CD4-positive, alpha-beta memory T cell (primary cell): Measurements from ENCODE around the gene TRIM31. TPM values are rescaled to one million over a fixed set of nuclear protein-coding genes. Genes with fewer than 3 reads are reported as not detected.
"Not testable (repeated sequence)": the region's sequence is repeated elsewhere in the genome, so short reads cannot be mapped to it uniquely, and the experiment has no call there.

Experiments
- CTCF ChIA-PET: fragments of 350-600 bp; sonication (Branson Sonifier 250); formaldehyde crosslinking; loops from one replicate; lab custom pipeline; 2021; ENCODE audit warnings: inconsistent platforms; ENCODE audit not compliant: partially characterized antibody; lab: Charles Lee
- POLR2A ChIA-PET: fragments of 350-600 bp; sonication (Branson Sonifier 250); formaldehyde crosslinking; loops from one replicate; lab custom pipeline; 2021; ENCODE audit not compliant: partially characterized antibody; lab: Charles Lee
- DNase-seq, 5 donors: peaks; one replicate each; pipeline versions ENCODE4 v3.0.0 to v3.0.0-alpha.2; 2020 to 2022; ENCODE audit warnings: mixed read lengths in 1 of 5
- H3K27ac ChIP-seq: one replicate; pipeline ENCODE4 v1.7.0; 2013; ENCODE audit warnings: low read depth, low read length
- H3K27me3 ChIP-seq: 2 replicates; pipeline ENCODE4 v1.7.0; 2013; ENCODE audit warnings: mild to moderate bottlenecking, low read length, moderate library complexity; ENCODE audit not compliant: insufficient read depth
- H3K36me3 ChIP-seq: 2 replicates; pipeline ENCODE4 v1.7.0; 2013; ENCODE audit warnings: mild to moderate bottlenecking, low read length, moderate library complexity; ENCODE audit not compliant: insufficient read depth
- H3K4me1 ChIP-seq: 2 replicates; pipeline ENCODE4 v1.7.0; 2013; ENCODE audit warnings: mild to moderate bottlenecking, low read length, moderate library complexity; ENCODE audit not compliant: insufficient read depth
- H3K4me3 ChIP-seq, 2 donors: one replicate each; pipeline ENCODE4 v1.7.0; 2013; ENCODE audit warnings: low read length in 2 of 2, mild to moderate bottlenecking in 1 of 2
- H3K9me3 ChIP-seq, 2 donors: one replicate each; pipeline ENCODE4 v1.7.0; 2013; ENCODE audit warnings: low read length in 2 of 2, control low read depth in 1 of 2; ENCODE audit not compliant: control insufficient read depth in 1 of 2
- H3K27ac Mint-ChIP-seq, 7 donors: one replicate each; pipeline ENCODE4 v1.8.0; 2020 to 2021; ENCODE audit warnings: mixed read lengths in 7 of 7, mild to moderate bottlenecking in 6 of 7, inconsistent platforms in 3 of 7, moderate library complexity in 3 of 7
- H3K27me3 Mint-ChIP-seq, 2 donors: one replicate each; pipeline ENCODE4 v1.8.0; 2020 to 2021; ENCODE audit warnings: mixed read lengths in 2 of 2
- H3K36me3 Mint-ChIP-seq, 2 donors: one replicate each; pipeline ENCODE4 v1.8.0; 2020 to 2021; ENCODE audit warnings: mixed read lengths in 2 of 2, inconsistent platforms in 1 of 2, mild to moderate bottlenecking in 1 of 2
- H3K4me1 Mint-ChIP-seq, 4 donors: one replicate each; pipeline ENCODE4 v1.8.0; 2020 to 2021; ENCODE audit warnings: mixed read lengths in 4 of 4, mild to moderate bottlenecking in 1 of 4
- H3K4me3 Mint-ChIP-seq, 8 donors: one replicate each; pipeline ENCODE4 v1.8.0; 2020 to 2021; ENCODE audit warnings: mixed read lengths in 8 of 8, mild to moderate bottlenecking in 7 of 8, moderate library complexity in 6 of 8, inconsistent platforms in 3 of 8
- H3K9me3 Mint-ChIP-seq, 8 donors: one replicate each; pipeline ENCODE4 v1.8.0; 2020 to 2021; ENCODE audit warnings: mixed read lengths in 8 of 8, mild to moderate bottlenecking in 5 of 8, inconsistent platforms in 3 of 8, moderate library complexity in 1 of 8
- intact Hi-C: fragments of 100-400 bp; cut with micrococcal nuclease; formaldehyde crosslinking; loops from one replicate; pipeline ENCODE4 v1.15.1; 2023
- polyA plus RNA-seq, 2 donors: library from polyadenylated mRNA; unstranded; fragments of 300-500 nt; fragmentation: Illumina TruSeq; gene quantifications; one replicate each; pipeline ENCODE4 v1.2.3, GENCODE V29; 2021
- total RNA-seq, 2 experiments: library from RNA; stranded (reverse); gene quantifications; one replicate each; pipeline ENCODE4 v1.2.3, GENCODE V29; 2021

Gene TRIM31
- total and polyA plus RNA-seq, 4 experiments from 2014 or later, result 0.11 to 0.21 (median 0.20) TPM; not detected in 1

GRCh38 chr6:30144811-30145210 is 31.9 kb upstream of the TRIM31 start:
- Histone ChIP-seq H3K4me3 (no peak overlapping the region), H3K27ac (no peak overlapping the region), H3K27me3 (peaks cover 6% of the 10 kb centered on the region), H3K4me1 (no peaks in the 10 kb centered on the region), H3K36me3 (no peaks in the 10 kb centered on the region), H3K9me3 (no peaks in the 10 kb centered on the region)
- no peak overlapping the region for H3K27ac Mint-ChIP-seq
- peaks cover 35 to 39% of the 10 kb centered on the region in 2 donors for H3K27me3 Mint-ChIP-seq
- no peaks in the 10 kb centered on the region for H3K4me1 Mint-ChIP-seq
- ChIA-PET CTCF (interaction anchor here (5.3 kb wide), 1 partner anchor 13 kb away, joined by 32 read pairs; no protein-coding TSS in a partner anchor), POLR2A (no interaction called here)
- DNase-seq, result no peak
- intact Hi-C loops, result no loop called here
- H3K9me3 Mint-ChIP-seq, result peaks cover 0 to 2% (median 0%) of the 10 kb centered on the region in 8 donors
- no peak overlapping the region for H3K4me3 Mint-ChIP-seq
- no peaks in the 10 kb centered on the region for H3K36me3 Mint-ChIP-seq

GRCh38 chr6:30143780-30144179 is 30.9 kb upstream of the TRIM31 start:
- H3K4me1 ChIP-seq, result no peaks in the 10 kb centered on the region

GRCh38 chr6:30142665-30143064 is 29.8 kb upstream of the TRIM31 start:
- Histone ChIP-seq H3K4me3 (no peak overlapping the region), H3K4me1 (no peaks in the 10 kb centered on the region), H3K9me3 (no peaks in the 10 kb centered on the region), H3K27me3 (peaks cover 6% of the 10 kb centered on the region), H3K27ac (no peak overlapping the region), H3K36me3 (no peaks in the 10 kb centered on the region)
- POLR2A ChIA-PET, result no interaction called here
- H3K4me1 Mint-ChIP-seq, result no peaks in the 10 kb centered on the region
- peaks cover 0 to 2% (median 0%) of the 10 kb centered on the region in 8 donors for H3K9me3 Mint-ChIP-seq
- H3K4me3 Mint-ChIP-seq, result no peak overlapping the region
- intact Hi-C loops, result no loop called here
- H3K27me3 Mint-ChIP-seq, result peaks cover 35 to 38% of the 10 kb centered on the region in 2 donors
- no peak for DNase-seq
- no peak overlapping the region for H3K27ac Mint-ChIP-seq
- H3K36me3 Mint-ChIP-seq, result no peaks in the 10 kb centered on the region
- CTCF ChIA-PET, result interaction anchor here (5.3 kb wide), 1 partner anchor 10 kb away, joined by 32 read pairs; no protein-coding TSS in a partner anchor

More at GRCh38 chr6:30143780-30144179, 30.9 kb upstream of the TRIM31 start:
- CTCF ChIA-PET, result interaction anchor here (5.3 kb wide), 1 partner anchor 12 kb away, joined by 32 read pairs; no protein-coding TSS in a partner anchor
- Histone ChIP-seq H3K4me3 (no peak overlapping the region), H3K27ac (no peak overlapping the region), H3K9me3 (no peaks in the 10 kb centered on the region), H3K36me3 (no peaks in the 10 kb centered on the region), H3K27me3 (peaks cover 6% of the 10 kb centered on the region)
- H3K4me1 Mint-ChIP-seq, result no peaks in the 10 kb centered on the region
- H3K9me3 Mint-ChIP-seq, result peaks cover 0 to 2% (median 0%) of the 10 kb centered on the region in 8 donors
- no peak overlapping the region for H3K4me3 Mint-ChIP-seq
- H3K27me3 Mint-ChIP-seq, result peaks cover 35 to 41% of the 10 kb centered on the region in 2 donors
- no peak overlapping the region for H3K27ac Mint-ChIP-seq
- intact Hi-C loops, result no loop called here
- no peaks in the 10 kb centered on the region for H3K36me3 Mint-ChIP-seq
- DNase-seq, result no peak
- POLR2A ChIA-PET, result interaction anchor here (0.7 kb wide), 1 partner anchor 41 kb away, joined by 3 read pairs; no protein-coding TSS in a partner anchor

- peaks cover 38 to 42% of the 10 kb centered on the region in 2 donors for H3K27me3 Mint-ChIP-seq
- H3K36me3 Mint-ChIP-seq, POLR2A ChIA-PET, H3K9me3 Mint-ChIP-seq, H3K27ac Mint-ChIP-seq, H3K4me1 ChIP-seq, H3K27ac ChIP-seq, H3K4me1 Mint-ChIP-seq, H3K9me3 ChIP-seq, H3K4me3 ChIP-seq, H3K4me3 Mint-ChIP-seq, H3K36me3 ChIP-seq, H3K27me3 ChIP-seq, DNase-seq, intact Hi-C loops: not testable (repeated sequence)
- CTCF ChIA-PET, result interaction anchor here (5.3 kb wide), 1 partner anchor 8 kb away, joined by 32 read pairs; no protein-coding TSS in a partner anchor
Measured at GRCh38 chr6:30140240-30140639, 27.4 kb upstream of the TRIM31 start.

GRCh38 chr6:30136570-30137286 is 23.8 kb upstream of the TRIM31 start:
- CTCF ChIA-PET, result interaction anchor here (8.5 kb wide), 1 partner anchor 33 kb away, joined by 263 read pairs; no protein-coding TSS in a partner anchor
- Mint-ChIP-seq H3K4me3 (no peak overlapping the region), H3K36me3 (no peaks in the 10 kb centered on the region), H3K4me1 (no peaks in the 10 kb centered on the region), H3K27me3 (peaks cover 21 to 35% of the 10 kb centered on the region in 2 donors), H3K9me3 (peaks cover 0 to 2% (median 0%) of the 10 kb centered on the region in 8 donors), H3K27ac (no peak overlapping the region)
- POLR2A ChIA-PET, result no interaction called here
- Histone ChIP-seq H3K27me3 (peaks cover 20% of the 10 kb centered on the region), H3K4me3 (no peak overlapping the region), H3K27ac (no peak overlapping the region), H3K9me3 (no peaks in the 10 kb centered on the region), H3K4me1 (no peaks in the 10 kb centered on the region), H3K36me3 (no peaks in the 10 kb centered on the region)
- intact Hi-C loops, result no loop called here
- no peak for DNase-seq

- DNase-seq, result no peak
- Mint-ChIP-seq H3K27ac (no peak within 1 kb of the TSS), H3K4me3 (no peak within 1 kb of the TSS), H3K27me3 (peaks cover 19 to 35% of the 10 kb centered on the region in 2 donors), H3K4me1 (peaks cover 3 to 4% (median 4%) of the 10 kb centered on the region in 4 donors), H3K9me3 (peaks cover 0 to 1% (median 0%) of the 10 kb centered on the region in 8 donors), H3K36me3 (no peaks in the 10 kb centered on the region)
- peaks cover 2% of the 10 kb centered on the region for H3K4me1 ChIP-seq
- no peaks in the 10 kb centered on the region for H3K9me3 ChIP-seq
- ChIA-PET POLR2A (no interaction called here), CTCF (interaction anchor here (8.5 kb wide), 1 partner anchor 32 kb away, joined by 263 read pairs; no protein-coding TSS in a partner anchor)
- H3K27me3 ChIP-seq, result peaks cover 22% of the 10 kb centered on the region
- H3K4me3 ChIP-seq, result no peak within 1 kb of the TSS
- no peak within 1 kb of the TSS for H3K27ac ChIP-seq
- intact Hi-C loops, result no loop called here
- H3K36me3 ChIP-seq, result no peaks in the 10 kb centered on the region
Measured at GRCh38 chr6:30135757-30136156, 22.9 kb upstream of the TRIM31 start, which contains the start of gene TRIM40. Gene TRIM40 (plus strand): TSS chr6:30136140. CDS start chr6:30137037, 897 bp downstream.

- POLR2A ChIA-PET, result no interaction called here
- no peaks in the 10 kb centered on the region for H3K36me3 ChIP-seq
- no peak overlapping the region for H3K4me3 ChIP-seq
- intact Hi-C loops, result no loop called here
- H3K36me3 Mint-ChIP-seq, result no peaks in the 10 kb centered on the region
- no peak overlapping the region for H3K27ac ChIP-seq
- no peaks in the 10 kb centered on the region for H3K9me3 ChIP-seq
- CTCF ChIA-PET, result interaction anchor here (8.5 kb wide), 1 partner anchor 31 kb away, joined by 263 read pairs; no protein-coding TSS in a partner anchor
- no peak for DNase-seq
- H3K27me3 Mint-ChIP-seq, result peaks cover 19 to 33% of the 10 kb centered on the region in 2 donors
- no peak overlapping the region for H3K27ac Mint-ChIP-seq
- H3K4me3 Mint-ChIP-seq, result no peak overlapping the region
- no peaks in the 10 kb centered on the region for H3K9me3 Mint-ChIP-seq
- H3K4me1 ChIP-seq, result peaks cover 7% of the 10 kb centered on the region
- peaks cover 22% of the 10 kb centered on the region for H3K27me3 ChIP-seq
- peaks cover 4 to 5% (median 5%) of the 10 kb centered on the region in 4 donors for H3K4me1 Mint-ChIP-seq
Measured at GRCh38 chr6:30135147-30135546, 22.3 kb upstream of the TRIM31 start.
